Limb (tissue), 2 donors: ENCODE results near the gene GPR37.
A peak's percentile ranks its signal among the peaks of the same experiment; 100 is the strongest.

Source experiments
- DNase-seq, 2 donors: peaks; one replicate each; pipeline ENCODE4 v3.0.0-alpha.2; 2016; ENCODE audit errors: extremely low spot score in 2 of 2

GPR37 gene, protein sequence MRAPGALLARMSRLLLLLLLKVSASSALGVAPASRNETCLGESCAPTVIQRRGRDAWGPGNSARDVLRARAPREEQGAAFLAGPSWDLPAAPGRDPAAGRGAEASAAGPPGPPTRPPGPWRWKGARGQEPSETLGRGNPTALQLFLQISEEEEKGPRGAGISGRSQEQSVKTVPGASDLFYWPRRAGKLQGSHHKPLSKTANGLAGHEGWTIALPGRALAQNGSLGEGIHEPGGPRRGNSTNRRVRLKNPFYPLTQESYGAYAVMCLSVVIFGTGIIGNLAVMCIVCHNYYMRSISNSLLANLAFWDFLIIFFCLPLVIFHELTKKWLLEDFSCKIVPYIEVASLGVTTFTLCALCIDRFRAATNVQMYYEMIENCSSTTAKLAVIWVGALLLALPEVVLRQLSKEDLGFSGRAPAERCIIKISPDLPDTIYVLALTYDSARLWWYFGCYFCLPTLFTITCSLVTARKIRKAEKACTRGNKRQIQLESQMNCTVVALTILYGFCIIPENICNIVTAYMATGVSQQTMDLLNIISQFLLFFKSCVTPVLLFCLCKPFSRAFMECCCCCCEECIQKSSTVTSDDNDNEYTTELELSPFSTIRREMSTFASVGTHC

DNA sequence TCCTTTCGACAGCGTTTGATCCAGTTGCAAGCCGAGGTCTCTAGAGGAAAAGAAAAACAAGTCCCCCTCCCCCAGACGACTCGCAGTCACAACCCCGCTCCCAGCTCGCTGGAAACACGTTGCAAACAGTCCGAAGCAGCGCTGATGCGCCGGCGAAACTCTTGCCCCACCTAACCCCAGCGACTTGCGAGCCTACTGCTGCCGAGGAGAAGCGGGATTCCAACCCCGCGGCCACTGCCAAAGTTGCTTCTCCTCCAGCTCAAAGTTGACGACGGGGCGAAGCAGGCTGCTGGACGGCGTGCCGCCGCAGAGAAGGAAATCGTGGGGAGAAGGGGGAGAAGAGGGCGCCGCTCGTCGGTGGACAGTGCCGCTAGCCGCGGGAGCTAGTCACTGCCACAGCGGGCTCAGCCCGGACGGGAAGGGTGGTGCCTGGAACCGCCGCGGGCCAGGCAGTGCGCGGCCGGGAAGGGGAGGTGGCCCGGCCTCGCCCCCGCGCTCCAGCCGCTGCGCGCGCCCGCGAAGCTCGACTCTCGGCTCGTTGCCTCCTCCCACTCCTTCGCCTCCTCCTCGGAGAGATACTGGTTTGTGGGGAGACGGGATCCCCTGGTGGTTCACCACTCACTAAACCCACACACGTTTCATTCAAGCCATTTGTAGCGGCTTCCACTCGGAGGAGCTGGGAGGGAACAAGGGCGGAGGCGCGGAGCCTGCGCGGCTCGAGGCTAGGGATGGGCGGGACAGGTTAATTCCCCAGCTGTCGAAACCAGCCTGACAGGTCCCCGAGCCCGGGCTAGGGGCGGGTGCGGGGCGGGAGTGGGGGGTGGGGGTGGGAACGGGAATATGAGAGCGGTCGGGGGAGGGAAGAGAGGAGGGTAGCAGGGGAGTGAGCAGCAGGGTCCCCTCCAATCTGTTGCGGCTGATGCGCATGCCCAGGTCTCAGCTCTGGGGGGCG lies at the start of gene GPR37:
GPR37 (minus strand) TSS at position 392 of the 952 bp plus-strand sequence. CDS start 816 bp downstream, outside the sequence.
- DNase-seq, result peak; percentile 28 to 82

DNA sequence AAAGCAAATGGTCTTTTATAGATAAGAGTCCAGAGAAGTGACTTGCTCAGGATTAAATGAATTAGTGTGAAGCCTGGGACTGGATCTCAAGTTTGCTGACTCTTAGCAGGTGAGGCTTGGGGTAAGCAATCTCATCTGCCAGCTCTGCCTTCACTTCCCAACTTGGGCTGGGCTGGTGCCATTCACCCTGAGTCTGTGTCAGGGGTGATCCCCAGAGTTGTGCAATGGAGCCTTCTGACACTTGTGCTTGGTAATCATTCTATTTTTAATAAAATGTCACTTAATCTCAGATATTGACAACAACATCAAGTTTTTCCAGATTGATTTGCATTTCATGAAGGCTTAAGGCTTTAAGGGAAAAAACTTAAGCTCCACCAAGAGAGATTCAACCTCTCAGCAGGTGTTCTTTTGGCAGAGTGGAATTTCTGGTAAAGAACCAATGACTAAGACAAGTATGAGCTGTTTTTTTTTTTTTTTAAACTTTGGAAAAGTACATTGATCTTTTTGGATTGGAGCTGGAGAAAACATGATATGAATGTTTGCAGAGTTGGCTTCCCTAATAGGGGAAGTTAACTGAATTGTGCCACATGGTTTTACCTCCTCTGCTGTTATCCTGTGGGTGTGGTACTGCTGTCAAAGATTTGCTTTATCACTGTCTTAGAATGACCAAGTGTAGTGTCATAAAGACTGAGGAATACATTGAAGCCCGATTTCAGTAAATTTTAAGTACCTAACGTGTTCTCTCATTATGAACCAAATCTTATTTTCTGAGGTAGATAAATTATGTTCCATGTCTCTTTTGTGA lies 48.6 kb upstream of the GPR37 start:
- no peak for DNase-seq

DNA sequence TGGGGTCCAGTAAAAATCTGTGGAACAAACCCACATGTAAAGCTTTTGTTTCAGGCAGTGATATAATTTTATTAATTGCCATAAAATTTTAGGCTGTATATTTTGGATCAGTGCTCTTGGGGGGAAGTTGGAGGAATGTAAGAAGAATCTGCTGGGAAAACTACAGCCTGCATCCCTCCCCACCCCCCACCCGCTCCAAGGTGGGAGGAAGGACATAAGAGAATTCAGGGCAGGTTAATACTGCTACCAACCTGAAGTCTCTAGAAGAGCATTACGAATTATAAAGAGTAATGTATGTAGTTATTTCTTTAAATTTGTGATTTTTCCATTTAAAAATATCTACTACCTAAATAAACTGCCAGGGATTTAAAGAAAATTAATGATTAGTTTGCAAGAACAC lies 47.2 kb upstream of the GPR37 start:
- no peak for DNase-seq

DNA sequence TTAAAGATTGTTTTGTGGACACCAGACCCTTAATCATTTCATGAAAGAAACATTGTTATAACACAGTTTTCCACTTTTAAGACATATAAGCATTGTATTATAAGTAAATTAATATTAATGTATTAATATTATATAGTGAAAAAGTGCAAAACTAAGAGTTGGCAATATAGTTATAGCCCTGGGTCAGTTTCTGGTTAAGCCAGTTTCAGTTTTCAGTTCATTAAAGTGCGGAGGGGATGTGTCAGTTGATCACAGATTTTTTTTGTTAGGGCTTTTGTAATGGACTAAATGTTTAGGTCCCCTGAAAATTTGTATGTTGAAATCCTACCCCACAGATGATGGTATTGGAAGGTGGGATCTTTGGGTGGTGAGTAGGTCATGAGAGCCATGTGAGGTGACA lies 45.7 kb upstream of the GPR37 start:
- DNase-seq, result no peak

DNA sequence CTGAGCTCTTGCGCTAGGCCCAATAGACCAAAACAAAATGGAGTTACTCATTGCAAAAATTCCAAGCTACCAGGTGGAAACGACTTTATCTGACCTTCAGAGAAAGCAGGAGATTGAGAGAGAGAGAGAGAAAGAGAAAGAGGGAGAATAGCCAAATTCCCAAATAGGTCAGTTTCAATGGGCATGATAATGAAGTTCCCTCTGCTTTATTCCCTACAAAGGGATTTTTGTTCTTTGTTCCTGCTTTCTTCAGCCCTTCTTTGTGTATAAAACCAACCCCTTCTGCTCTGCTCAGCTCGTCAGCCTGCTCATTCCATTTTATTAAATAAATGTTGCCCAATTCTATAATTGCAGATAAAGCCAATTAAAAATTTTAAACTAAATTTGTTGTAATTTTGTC lies 45.0 kb upstream of the GPR37 start:
- no peak for DNase-seq

DNA sequence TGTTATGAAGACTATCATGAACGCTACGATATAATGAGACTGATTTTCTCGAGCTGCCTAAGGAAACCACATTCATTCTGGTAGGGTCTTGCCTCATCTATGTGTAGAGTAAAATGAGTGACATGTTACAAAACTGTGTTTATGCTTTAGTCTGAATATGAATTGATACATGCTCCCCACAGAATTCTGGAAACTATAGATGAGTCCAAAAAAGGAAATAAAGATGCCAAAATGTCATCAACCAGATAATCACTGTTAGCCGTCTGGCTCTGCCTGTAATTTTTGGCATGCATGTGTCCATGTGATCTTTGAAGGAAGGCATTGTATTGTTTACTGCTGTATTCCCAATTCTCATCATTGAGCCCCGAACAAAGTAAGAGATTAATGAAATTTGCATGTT lies 42.6 kb upstream of the GPR37 start:
- DNase-seq, result no peak

DNA sequence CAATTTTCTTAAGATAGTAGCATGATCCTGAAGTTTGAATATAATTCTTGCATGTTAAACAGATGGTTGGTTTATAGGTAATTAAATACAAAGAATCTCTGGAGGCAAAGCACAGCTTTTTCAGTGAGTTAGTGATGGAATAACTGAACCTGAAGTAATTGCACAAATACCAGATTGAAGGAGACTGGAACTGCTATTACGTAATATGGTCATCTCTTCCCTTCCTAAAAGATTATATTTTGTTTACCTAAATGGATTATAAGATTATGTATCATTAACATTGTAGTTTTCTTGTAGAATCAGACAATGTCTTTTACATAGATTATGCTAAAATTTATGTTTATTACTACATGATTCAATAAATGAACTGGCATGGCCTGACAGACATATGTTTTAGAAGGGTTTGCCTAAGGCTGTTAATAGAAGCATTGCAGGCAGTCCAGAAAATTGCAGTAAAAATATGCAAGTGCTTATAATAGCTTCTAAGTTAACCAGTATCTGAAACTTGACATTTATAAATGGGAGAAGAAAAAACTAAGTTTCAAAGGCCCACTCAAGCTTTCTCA lies 35.8 kb upstream of the GPR37 start:
- DNase-seq, result no peak

DNA sequence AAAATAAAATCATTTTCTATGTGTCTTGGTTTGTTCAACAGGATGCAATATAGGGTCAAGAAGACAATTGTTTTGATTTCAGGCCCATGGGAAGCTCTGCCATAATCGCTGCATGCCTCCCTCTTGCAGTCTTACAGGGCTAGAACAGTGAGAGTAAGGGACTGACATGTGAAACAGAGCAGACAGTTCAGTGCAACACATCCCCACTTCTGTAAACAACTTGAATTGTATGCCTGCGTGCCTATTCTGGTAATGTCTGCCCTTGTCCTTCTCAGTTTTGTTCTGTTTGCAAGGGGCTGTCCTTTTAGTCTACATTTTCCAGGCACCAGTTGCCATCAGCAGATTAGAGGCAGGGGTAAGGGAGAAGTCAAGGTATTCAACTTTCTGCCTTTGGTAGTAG lies 34.8 kb upstream of the GPR37 start:
- DNase-seq, result no peak

DNA sequence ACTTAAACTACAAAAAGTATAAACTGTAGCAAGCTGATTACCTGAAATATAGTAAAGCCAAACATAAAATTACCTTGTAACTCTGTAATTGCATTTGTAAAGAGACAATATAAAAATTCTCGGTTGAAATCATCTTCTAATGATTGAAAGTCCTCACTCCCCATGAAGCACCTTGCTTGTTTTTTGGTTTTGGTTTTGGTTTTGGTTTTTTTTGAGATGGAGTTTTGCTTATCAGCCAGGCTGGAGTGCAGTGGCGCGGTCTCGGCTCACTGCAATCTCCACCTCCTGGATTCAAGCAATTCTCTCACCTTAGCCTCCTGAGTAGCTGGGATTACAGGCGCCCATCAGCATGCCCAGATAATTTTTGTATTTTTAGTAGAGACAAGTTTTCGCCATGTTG lies 33.9 kb upstream of the GPR37 start:
- DNase-seq, result no peak

DNA sequence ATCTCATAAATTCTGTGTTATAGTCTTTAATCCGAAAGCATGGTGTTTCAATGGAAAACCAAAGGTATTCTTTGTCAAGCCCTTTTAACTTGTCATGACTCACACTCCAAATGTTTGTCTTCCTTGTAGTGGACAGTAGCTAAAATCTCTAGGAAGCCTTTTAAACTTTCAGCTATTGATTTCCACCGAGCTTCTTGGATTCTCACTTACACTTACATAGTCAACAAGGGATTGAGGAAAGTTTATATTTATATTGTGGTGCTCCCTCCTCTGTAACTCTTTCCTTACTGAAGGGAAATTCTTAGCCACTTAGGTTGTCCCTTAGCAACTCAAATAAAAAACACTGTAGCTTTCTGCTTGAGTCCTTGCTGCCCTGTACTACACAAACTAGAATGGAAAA lies 31.2 kb upstream of the GPR37 start:
- DNase-seq, result no peak

DNA sequence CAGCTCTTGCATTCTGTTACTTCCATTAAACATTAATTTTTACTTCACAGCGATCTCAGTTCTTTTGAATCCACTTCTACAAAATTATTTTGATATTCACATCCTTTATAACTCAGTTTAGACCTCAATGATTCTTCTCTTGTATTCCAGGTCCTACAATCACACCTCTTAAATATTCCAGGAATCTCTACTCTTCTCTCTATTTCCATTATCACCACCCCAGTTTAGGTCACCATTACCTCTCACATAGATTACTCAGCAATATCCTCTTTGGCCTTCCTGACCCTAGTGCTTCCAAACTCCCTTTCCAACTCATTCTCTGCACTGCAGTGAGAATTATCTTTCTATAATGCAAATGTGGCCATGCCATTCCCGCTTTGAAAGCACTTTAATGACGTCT lies 27.1 kb upstream of the GPR37 start:
- no peak for DNase-seq

DNA sequence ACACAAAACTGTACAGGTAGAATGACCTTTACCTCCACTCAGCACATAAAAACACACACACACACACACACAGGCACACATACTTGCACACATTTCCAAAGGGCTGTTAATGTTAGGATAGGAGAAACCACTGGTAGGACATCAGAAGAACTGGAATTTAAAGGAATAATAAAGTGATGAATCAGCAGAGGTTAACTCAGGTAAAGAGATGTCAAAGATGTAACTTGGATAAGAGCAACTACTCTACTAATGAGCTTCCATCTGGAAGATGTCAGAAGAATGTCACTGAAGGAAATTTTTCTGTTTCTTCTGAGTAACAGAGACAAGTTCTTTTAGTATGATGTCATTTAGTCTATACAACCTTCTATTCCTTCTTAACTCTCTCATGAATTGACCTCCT lies 26.4 kb upstream of the GPR37 start:
- DNase-seq, result no peak

DNA sequence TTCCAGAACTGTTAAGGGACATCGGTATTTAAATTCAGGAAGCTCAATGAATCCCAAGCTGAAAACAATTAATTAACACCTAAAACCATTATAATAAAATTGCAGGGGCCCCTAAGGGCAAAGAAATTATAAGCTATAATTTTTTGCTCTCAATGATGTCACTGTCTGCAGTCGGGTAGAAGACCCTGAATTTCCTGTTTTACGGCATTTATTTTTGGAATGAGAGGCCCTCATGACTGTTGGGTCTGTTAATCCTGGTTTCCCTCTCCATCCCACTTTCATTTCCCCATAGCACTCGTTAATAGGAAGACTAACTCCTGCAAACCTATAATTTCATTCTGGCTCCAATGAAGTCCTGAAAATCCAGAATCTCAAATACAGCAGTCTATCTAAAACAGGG lies 25.8 kb upstream of the GPR37 start:
- no peak for DNase-seq

DNA sequence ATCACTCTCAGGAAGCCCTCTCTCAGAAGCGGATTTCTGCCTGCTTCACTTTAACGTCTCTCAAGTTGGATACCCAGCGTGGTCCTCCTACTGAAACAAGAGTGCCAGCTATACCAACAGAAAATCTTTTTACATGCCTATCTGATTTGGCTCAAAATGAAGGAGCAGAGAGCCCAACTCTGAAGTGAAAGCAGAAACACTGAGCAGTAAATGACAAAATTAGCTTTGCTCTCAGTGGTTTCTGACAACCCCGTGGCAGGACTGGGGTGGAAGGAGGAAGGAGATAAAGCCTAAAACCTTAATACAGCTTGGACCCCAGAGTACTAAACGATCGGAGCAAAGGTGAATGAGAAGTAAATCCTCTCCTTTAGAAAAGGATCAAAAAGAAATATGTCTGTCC lies 25.1 kb upstream of the GPR37 start:
- no peak for DNase-seq

DNA sequence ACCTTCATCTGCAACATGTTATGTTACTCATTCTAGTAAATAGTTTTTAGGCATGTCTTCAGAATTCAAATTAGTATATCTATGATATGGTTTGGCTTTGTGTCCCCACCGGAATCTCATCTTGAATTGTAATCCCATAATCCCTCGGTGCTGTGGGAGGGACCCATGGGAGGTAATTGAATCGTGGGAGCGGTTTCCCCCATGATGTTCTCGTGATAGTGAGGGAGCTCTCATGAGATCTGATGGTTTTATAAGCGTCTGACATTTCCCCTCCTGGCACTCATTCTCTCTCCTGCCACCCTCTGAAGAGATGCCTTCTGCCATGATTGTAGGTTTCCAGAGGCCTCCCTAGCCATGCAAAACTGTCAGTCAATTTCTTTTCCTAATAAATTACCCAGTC lies 20.4 kb upstream of the GPR37 start:
- DNase-seq, result no peak

DNA sequence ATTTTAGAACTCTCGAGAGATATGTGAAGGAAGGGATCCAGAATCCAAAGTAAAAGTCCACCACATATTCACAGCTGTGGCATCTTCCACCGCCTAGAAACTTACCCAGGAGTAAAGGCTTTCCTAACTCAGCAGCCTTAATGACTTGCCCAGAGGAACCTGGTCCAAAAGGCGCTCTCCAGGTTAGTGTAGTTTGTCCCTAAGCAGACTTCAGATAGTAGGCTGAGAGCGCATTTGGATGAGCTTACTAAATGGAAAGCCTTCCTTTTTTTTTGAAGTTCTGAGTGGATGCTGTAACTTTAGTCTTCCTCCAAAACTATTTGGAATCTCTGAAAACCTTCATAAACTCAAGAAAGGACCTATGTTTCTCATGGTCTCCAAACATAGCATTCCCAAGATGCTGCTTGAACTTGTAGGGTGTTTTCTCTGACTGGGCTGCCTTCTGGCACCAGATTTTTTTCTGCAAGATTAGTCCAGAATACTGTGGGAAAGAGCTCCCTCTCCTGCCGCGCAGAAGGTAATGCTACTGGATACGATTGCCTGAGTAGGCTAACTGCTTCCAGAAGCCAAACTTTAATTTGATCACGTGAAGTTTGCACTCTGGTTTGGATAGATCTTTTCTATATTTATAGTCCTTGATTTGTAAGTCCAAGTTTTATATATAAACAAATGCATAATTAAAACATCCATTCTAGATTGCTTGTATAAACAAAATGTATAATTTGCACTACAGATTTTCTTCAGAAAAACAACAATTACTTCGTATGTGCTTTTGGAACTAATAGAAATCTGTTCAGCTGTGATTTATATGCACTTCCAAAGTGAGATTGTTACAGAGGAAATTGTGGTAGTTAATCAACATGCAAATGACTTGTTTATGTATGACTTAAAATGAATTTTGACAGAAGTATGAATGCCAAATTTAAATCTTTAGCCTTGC lies 19.6 kb upstream of the GPR37 start:
- DNase-seq, result peak; percentile 65 to 78

DNA sequence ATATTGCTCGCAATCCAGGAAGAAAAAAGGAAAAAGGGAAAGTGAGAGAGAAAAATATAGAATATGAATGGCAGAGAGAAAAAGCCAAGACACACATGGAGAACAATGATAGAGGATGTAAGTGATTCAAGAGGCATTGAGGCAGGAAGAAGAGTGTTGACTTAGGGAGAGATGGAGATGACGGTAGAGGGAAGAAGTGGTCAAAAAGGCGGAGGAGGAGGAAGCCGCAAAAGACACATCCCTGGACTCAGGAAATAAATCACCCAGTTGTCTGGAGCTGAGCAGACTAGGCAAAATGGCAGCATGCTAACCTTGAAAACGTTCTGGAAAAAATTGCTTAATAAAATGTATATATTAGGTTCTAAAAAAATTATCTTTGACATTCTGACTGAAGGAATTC lies 17.7 kb upstream of the GPR37 start:
- no peak for DNase-seq

DNA sequence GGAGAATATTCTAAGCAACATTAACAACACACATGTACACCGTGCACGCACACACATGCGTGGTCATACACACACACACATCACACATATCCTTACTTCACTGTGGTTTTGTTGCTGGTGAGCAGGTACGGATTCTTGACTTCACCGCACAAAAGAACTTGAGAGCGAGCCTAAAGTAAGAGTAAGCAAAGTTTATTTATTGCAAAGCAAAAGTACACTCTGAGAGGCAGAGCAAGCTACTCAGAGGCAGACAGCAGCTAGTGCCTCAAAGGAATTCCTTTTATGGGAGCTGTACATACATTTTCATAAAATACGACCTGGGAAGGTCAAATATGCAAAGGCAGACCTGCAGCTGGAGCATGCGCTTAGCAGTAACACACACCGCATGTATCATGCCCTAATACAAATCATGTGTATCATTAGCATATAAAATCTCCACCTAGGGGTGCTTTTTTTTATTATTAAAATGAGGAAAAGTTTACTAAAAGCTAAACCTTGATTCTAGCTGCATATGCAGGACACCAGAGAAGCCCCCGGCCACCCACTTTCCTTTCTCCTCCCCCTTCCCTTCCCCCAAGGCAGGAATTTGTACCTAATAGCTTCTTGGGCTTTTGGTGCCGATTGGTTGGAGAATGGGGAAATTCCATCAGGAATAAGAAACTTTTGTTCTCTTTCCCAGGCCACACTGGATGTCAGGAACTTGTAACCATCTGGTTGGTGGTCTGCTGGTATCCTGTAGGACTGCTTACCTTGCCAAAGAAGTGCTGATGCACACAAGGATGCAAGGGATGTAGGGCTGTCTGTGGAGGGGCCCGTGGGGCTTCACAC lies 16.5 kb upstream of the GPR37 start:
- DNase-seq, result no peak

DNA sequence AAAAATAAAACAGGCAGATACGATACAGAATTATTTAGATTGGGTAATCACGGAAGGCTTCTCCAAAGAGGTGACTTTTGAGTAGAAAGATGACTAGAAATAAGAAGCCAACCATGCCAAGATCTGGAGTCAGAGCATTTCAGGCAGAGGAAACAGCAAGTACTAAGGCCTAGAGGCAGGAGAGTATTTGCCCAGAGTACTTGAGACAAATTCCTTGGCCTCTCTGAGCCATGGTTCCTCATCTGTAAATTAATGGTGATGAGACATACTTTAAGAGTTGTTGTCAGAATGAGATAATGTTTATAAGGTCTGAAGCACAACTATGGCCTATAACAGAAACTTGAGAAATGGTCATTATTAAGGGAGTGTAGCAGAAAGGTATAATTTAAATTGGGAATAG lies 15.8 kb upstream of the GPR37 start:
- no peak for DNase-seq
